ENCODE measurements around the gene DTX4.
A peak's percentile ranks its signal among the peaks of the same experiment; 100 is the strongest.

Gene DTX4

GRCh38 chr11:59154610-59155009, 17.3 kb upstream of the DTX4 start:
- H3K4me3 ChIP-seq (ENCODE audit: low read length), result no peak overlapping the region
- DNase-seq (ENCODE audit: low read depth), result no peak
- no peak for TF ChIP-seq CTCF (conservative IDR thresholded peaks at IDR 0.05; ENCODE audit: low read length)

- H3K4me3 ChIP-seq (ENCODE audit: low read length), result no peak overlapping the region
- DNase-seq (ENCODE audit: low read depth), result no peak
- no peak for TF ChIP-seq CTCF (conservative IDR thresholded peaks at IDR 0.05; ENCODE audit: low read length)
Measured at GRCh38 chr11:59157433-59157832, 14.5 kb upstream of the DTX4 start.

- DNase-seq (ENCODE audit: low read depth), result peak; percentile 76
- H3K4me3 ChIP-seq (ENCODE audit: low read length), result peak overlapping the region; percentile 21; the same call in 1 of the 2 replicates
- TF ChIP-seq CTCF (conservative IDR thresholded peaks at IDR 0.05; ENCODE audit: low read length), result peak; percentile 93
Measured at GRCh38 chr11:59158206-59159068, 13.5 kb upstream of the DTX4 start.

GRCh38 chr11:59164028-59164427, 7.9 kb upstream of the DTX4 start:
- DNase-seq (ENCODE audit: low read depth), result no peak
- no peak overlapping the region for H3K4me3 ChIP-seq (ENCODE audit: low read length)
- no peak for TF ChIP-seq CTCF (conservative IDR thresholded peaks at IDR 0.05; ENCODE audit: low read length)

- DNase-seq (ENCODE audit: low read depth), result no peak
- H3K4me3 ChIP-seq (ENCODE audit: low read length), result peak overlapping the region; percentile 59
- TF ChIP-seq CTCF (conservative IDR thresholded peaks at IDR 0.05; ENCODE audit: low read length), result no peak
Measured at GRCh38 chr11:59172345-59173079, 580 bp downstream of the DTX4 start.

- TF ChIP-seq CTCF (conservative IDR thresholded peaks at IDR 0.05; ENCODE audit: low read length), result no peak
- peak; percentile 17 for DNase-seq (ENCODE audit: low read depth)
- peak overlapping the region; percentile 51 for H3K4me3 ChIP-seq (ENCODE audit: low read length)
Measured at GRCh38 chr11:59173080-59173963, 1.4 kb downstream of the DTX4 start.

Measured in AG10803 (cell line).